Neutrophil (primary cell): Measurements from ENCODE around the gene SALL3.

Source experiments
- H3K27ac ChIP-seq: fragments of 200-600 bp; sonication (generic); 2 replicates; pipeline ENCODE4 v1.5.1; 2016; ENCODE audit warnings: mild to moderate bottlenecking, moderate library complexity
- H3K27me3 ChIP-seq: fragments of 200-600 bp; sonication (generic); 2 replicates; pipeline ENCODE4 v1.6.0; 2016; ENCODE audit warnings: mild to moderate bottlenecking
- H3K36me3 ChIP-seq: fragments of 200-600 bp; sonication (generic); 2 replicates; pipeline ENCODE4 v1.5.1; 2017
- H3K4me1 ChIP-seq, 2 experiments: fragments of 200-600 bp in 1 of 2; sonication (generic) in 1 of 2; 1 replicate in 1 of 2; 2 replicates in 1 of 2; pipeline versions ENCODE4 v1.5.1 to v1.6.1; 2013 to 2016; ENCODE audit warnings: low read depth in 1 of 2, low read length in 1 of 2, mild to moderate bottlenecking in 1 of 2, moderate library complexity in 1 of 2; ENCODE audit not compliant: control insufficient read depth in 1 of 2, insufficient read depth in 1 of 2
- H3K4me3 ChIP-seq, 2 experiments: fragments of 200-600 bp in 1 of 2; sonication (generic) in 1 of 2; 1 replicate in 1 of 2; 2 replicates in 1 of 2; pipeline ENCODE4 v1.5.1; 2013 to 2016; ENCODE audit warnings: low read depth in 1 of 2, low read length in 1 of 2, mild to moderate bottlenecking in 1 of 2, moderate library complexity in 1 of 2
- H3K9me3 ChIP-seq: fragments of 200-600 bp; sonication (generic); 2 replicates; pipeline ENCODE4 v1.5.1; 2016
- CTCF ChIP-seq: fragments of 200-600 bp; sonication (generic); IDR thresholded peaks from 2 replicates; pipeline ENCODE4 v1.5.1; 2016; ENCODE audit warnings: antibody characterized with exemption

Gene SALL3

GRCh38 chr18:78979730-78980278 lies at the start of gene SALL3:
Gene SALL3, plus strand, starts transcription at chr18:78979818. Its CDS starts 457 bp downstream, at chr18:78980275.
- H3K36me3 ChIP-seq, result no peaks in the 10 kb centered on the region
- no peak within 1 kb of the TSS for H3K27ac ChIP-seq
- peaks cover 97% of the 10 kb centered on the region for H3K27me3 ChIP-seq
- H3K4me3 ChIP-seq, result no peak within 1 kb of the TSS
- no peaks in the 10 kb centered on the region for H3K9me3 ChIP-seq
- H3K4me1 ChIP-seq, result no peaks in the 10 kb centered on the region
- no peak for TF ChIP-seq CTCF

GRCh38 chr18:78932281-78932680 lies 47.3 kb upstream of the SALL3 start:
- Histone ChIP-seq H3K36me3 (no peaks in the 10 kb centered on the region), H3K27me3 (no peaks in the 10 kb centered on the region), H3K4me3 (no peak overlapping the region), H3K9me3 (no peaks in the 10 kb centered on the region), H3K4me1 (no peaks in the 10 kb centered on the region), H3K27ac (no peak overlapping the region)
- no peak for TF ChIP-seq CTCF

GRCh38 chr18:78934003-78934402 lies 45.6 kb upstream of the SALL3 start:
- no peaks in the 10 kb centered on the region for H3K4me1 ChIP-seq
- no peaks in the 10 kb centered on the region for H3K36me3 ChIP-seq
- no peaks in the 10 kb centered on the region for H3K27me3 ChIP-seq
- H3K9me3 ChIP-seq, result no peaks in the 10 kb centered on the region
- H3K27ac ChIP-seq, result no peak overlapping the region
- H3K4me3 ChIP-seq, result no peak overlapping the region
- no peak for TF ChIP-seq CTCF

- Histone ChIP-seq H3K9me3 (no peaks in the 10 kb centered on the region), H3K4me3 (no peak overlapping the region), H3K27me3 (no peaks in the 10 kb centered on the region), H3K27ac (no peak overlapping the region), H3K36me3 (no peaks in the 10 kb centered on the region), H3K4me1 (no peaks in the 10 kb centered on the region)
- no peak for TF ChIP-seq CTCF
Measured at GRCh38 chr18:78934551-78935225, 44.9 kb upstream of the SALL3 start.

- Histone ChIP-seq H3K9me3 (no peaks in the 10 kb centered on the region), H3K4me3 (no peak overlapping the region), H3K27me3 (no peaks in the 10 kb centered on the region), H3K27ac (no peak overlapping the region), H3K36me3 (no peaks in the 10 kb centered on the region), H3K4me1 (no peaks in the 10 kb centered on the region)
- no peak for TF ChIP-seq CTCF
Measured at GRCh38 chr18:78935406-78935805, 44.2 kb upstream of the SALL3 start.
